ENCODE measurements around the gene INPP5A.

DNA sequence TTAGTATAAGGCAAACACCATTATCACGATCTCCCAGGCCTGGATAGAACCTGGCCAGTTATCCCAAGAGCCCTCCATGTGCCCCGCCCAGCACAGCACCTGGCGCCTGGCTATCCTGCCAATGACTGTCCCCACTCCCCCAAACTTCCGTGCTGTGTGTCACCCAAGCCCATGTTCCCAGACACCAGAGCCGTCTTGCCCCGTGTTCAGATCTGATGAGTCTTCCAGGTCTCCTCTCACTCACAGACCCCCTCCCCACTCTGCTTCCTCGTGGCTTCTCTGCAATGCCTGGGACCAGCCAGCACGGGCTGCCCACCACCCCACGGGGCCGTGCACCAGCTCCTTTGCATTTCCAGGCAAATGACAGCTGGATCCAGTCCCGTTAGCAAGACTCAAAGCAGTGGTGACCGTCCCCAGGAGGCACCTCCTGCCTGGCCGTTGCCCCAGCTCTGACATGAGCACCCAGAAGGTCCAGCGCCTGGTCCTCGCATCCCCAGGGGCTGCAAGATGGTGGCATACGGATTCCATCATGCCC lies 43.8 kb upstream of the INPP5A start:
- TF ChIP-seq, protein P1, sequence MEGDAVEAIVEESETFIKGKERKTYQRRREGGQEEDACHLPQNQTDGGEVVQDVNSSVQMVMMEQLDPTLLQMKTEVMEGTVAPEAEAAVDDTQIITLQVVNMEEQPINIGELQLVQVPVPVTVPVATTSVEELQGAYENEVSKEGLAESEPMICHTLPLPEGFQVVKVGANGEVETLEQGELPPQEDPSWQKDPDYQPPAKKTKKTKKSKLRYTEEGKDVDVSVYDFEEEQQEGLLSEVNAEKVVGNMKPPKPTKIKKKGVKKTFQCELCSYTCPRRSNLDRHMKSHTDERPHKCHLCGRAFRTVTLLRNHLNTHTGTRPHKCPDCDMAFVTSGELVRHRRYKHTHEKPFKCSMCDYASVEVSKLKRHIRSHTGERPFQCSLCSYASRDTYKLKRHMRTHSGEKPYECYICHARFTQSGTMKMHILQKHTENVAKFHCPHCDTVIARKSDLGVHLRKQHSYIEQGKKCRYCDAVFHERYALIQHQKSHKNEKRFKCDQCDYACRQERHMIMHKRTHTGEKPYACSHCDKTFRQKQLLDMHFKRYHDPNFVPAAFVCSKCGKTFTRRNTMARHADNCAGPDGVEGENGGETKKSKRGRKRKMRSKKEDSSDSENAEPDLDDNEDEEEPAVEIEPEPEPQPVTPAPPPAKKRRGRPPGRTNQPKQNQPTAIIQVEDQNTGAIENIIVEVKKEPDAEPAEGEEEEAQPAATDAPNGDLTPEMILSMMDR (IDR thresholded peaks at IDR 0.05): no peak
- TF ChIP-seq EZH2 (IDR thresholded peaks at IDR 0.05): no peak
